Keratinocyte (primary cell): Measurements from ENCODE around the gene CFL1. TPM values are rescaled to one million over a fixed set of nuclear protein-coding genes. Genes with fewer than 3 reads are reported as not detected.

ENCODE experiments used
- DNase-seq: peaks from one replicate; pipeline ENCODE4 v3.0.0-alpha.2; 2011; ENCODE audit warnings: low read depth, missing footprints, low spot score
- FAIRE-seq: peaks from 2 replicates; lab custom pipeline; 2011; peaks lifted over from hg19 to GRCh38; lab: Jason Lieb, UNC
- H2AFZ ChIP-seq: 2 replicates; pipeline ENCODE4 v1.6.0; 2012; ENCODE audit warnings: low read length, control low read depth, inconsistent platforms; ENCODE audit not compliant: control insufficient read depth
- H3K27ac ChIP-seq: 2 replicates; pipeline ENCODE4 v1.5.1; 2011; ENCODE audit warnings: low read length; ENCODE audit not compliant: control insufficient read depth, insufficient read depth
- H3K27me3 ChIP-seq: 3 replicates; pipeline ENCODE4 v1.6.0; 2011; ENCODE audit warnings: low read length; ENCODE audit not compliant: control insufficient read depth, insufficient read depth; ENCODE audit errors: extremely low read depth
- H3K36me3 ChIP-seq, 2 experiments: 2 replicates in 1 of 2; 3 replicates in 1 of 2; pipeline ENCODE4 v1.5.1; 2011; ENCODE audit warnings: low read length in 2 of 2, mild to moderate bottlenecking in 1 of 2; ENCODE audit not compliant: control insufficient read depth in 2 of 2, insufficient read depth in 2 of 2; ENCODE audit errors: extremely low read depth in 1 of 2
- H3K4me1 ChIP-seq: 3 replicates; pipeline ENCODE4 v1.5.1; 2011; ENCODE audit warnings: low read length; ENCODE audit not compliant: control insufficient read depth, insufficient read depth; ENCODE audit errors: extremely low read depth
- H3K4me2 ChIP-seq: 3 replicates; pipeline ENCODE4 v1.6.0; 2011; ENCODE audit warnings: low read depth, low read length; ENCODE audit not compliant: control insufficient read depth, insufficient read depth; ENCODE audit errors: extremely low read depth
- H3K4me3 ChIP-seq, 3 experiments: fragments of 200-600 bp in 1 of 3; sonication (generic) in 1 of 3; 2 replicates in 2 of 3; 3 replicates in 1 of 3; pipeline ENCODE4 v1.5.1; 2011 to 2016; ENCODE audit warnings: low read length in 3 of 3, mild to moderate bottlenecking in 3 of 3, control low read depth in 2 of 3, inconsistent platforms in 1 of 3, low read depth in 1 of 3, mixed read lengths in 1 of 3, mixed run types in 1 of 3, moderate library complexity in 1 of 3; ENCODE audit not compliant: control insufficient read depth in 2 of 3, insufficient read depth in 2 of 3; ENCODE audit errors: extremely low read depth in 1 of 3
- H3K79me2 ChIP-seq: 2 replicates; pipeline ENCODE4 v1.6.0; 2012; ENCODE audit warnings: low read length; ENCODE audit not compliant: control insufficient read depth, insufficient read depth
- H3K9ac ChIP-seq: 3 replicates; pipeline ENCODE4 v1.6.0; 2011; ENCODE audit warnings: low read length; ENCODE audit not compliant: control insufficient read depth, insufficient read depth; ENCODE audit errors: extremely low read depth
- H3K9me1 ChIP-seq: 3 replicates; pipeline ENCODE4 v1.6.0; 2011; ENCODE audit warnings: low read length; ENCODE audit not compliant: control insufficient read depth, insufficient read depth; ENCODE audit errors: extremely low read depth
- H3K9me3 ChIP-seq: 2 replicates; pipeline ENCODE4 v1.5.1; 2012; ENCODE audit warnings: low read depth, low read length; ENCODE audit not compliant: control insufficient read depth
- H4K20me1 ChIP-seq: 3 replicates; pipeline ENCODE4 v1.6.0; 2011; ENCODE audit warnings: low read length; ENCODE audit not compliant: control insufficient read depth, insufficient read depth; ENCODE audit errors: extremely low read depth
- CTCF ChIP-seq, 3 experiments: IDR thresholded peaks in 1 of 3; conservative IDR thresholded peaks in 1 of 3; optimal IDR thresholded peaks in 1 of 3; 2 replicates in 2 of 3; 3 replicates in 1 of 3; pipeline versions ENCODE3 to v1.5.1; 2011; ENCODE audit warnings: low read length in 3 of 3, mild to moderate bottlenecking in 3 of 3, moderate library complexity in 2 of 3, control low read depth in 1 of 3, inconsistent platforms in 1 of 3; ENCODE audit not compliant: insufficient read depth in 2 of 3; ENCODE audit errors: extremely low read depth in 1 of 3
- EZH2 ChIP-seq: IDR thresholded peaks from one replicate; pipeline ENCODE4 v1.6.1; 2012; ENCODE audit warnings: inconsistent platforms, mild to moderate bottlenecking, low read length, moderate library complexity
- dilution Hi-C: fragments of 300-500 bp; cut with MboI; formaldehyde crosslinking; loops from one replicate; pipeline ENCODE4 v1.7.0; 2020; ENCODE audit warnings: low sequenced_read_pairs; ENCODE audit not compliant: extremely low pct_ligation_motif_present
- polyA plus RNA-seq, 5 experiments: library from polyadenylated mRNA; depleted of rRNA in 3 of 5; stranded (reverse) in 3 of 5; stranded (forward) in 1 of 5; unstranded in 1 of 5; fragments of >200 nt; gene quantifications; 1 replicate in 1 of 5; 2 replicates in 3 of 5; 3 replicates in 1 of 5; pipeline versions ENCODE4 v1.2.1 to v1.2.3, GENCODE V29; 2011 to 2012; ENCODE audit warnings: missing spikeins in 2 of 5, low read depth in 1 of 5, low replicate concordance in 1 of 5

The CFL1 gene
- polyA plus RNA-seq, 1 donor (not counting 4 experiments of a cell fraction or from before 2014, with no cell fraction given), result 1,236 TPM

GRCh38 chr11:65810046-65810868, 47.7 kb downstream of the CFL1 start:
- dilution Hi-C loops, result no loop called here
- H4K20me1 ChIP-seq, result no peaks in the 10 kb centered on the region
- no peak overlapping the region for H3K27ac ChIP-seq
- no peaks in the 10 kb centered on the region for H3K79me2 ChIP-seq
- TF ChIP-seq CTCF (optimal IDR thresholded peaks at IDR 0.05 in 1 of 3, IDR thresholded peaks at IDR 0.05 in 1 of 3, conservative IDR thresholded peaks at IDR 0.05 in 1 of 3; ENCODE audit: extremely low read depth in 1 of 3, insufficient read depth in 2 of 3, low read length in 3 of 3) (no peak), EZH2 (no peak)
- peaks cover 12% of the 10 kb centered on the region for H3K4me1 ChIP-seq
- H3K36me3 ChIP-seq, result no peaks in the 10 kb centered on the region
- no peaks in the 10 kb centered on the region for H3K9me1 ChIP-seq
- no peak overlapping the region for H3K9ac ChIP-seq
- DNase-seq, result no peak
- FAIRE-seq, result no peak
- H3K27me3 ChIP-seq, result peaks cover 20% of the 10 kb centered on the region
- no peaks in the 10 kb centered on the region for H3K9me3 ChIP-seq
- no peak overlapping the region for H3K4me2 ChIP-seq
- H2AFZ ChIP-seq, result no peak overlapping the region
- H3K4me3 ChIP-seq, result no peak overlapping the region

GRCh38 chr11:65809496-65809895, 48.5 kb downstream of the CFL1 start:
- Histone ChIP-seq H3K9me3 (no peaks in the 10 kb centered on the region), H3K4me2 (no peak overlapping the region), H3K4me3 (no peak overlapping the region), H3K4me1 (peaks cover 8% of the 10 kb centered on the region), H3K27ac (no peak overlapping the region), H2AFZ (no peak overlapping the region), H3K36me3 (no peaks in the 10 kb centered on the region), H3K9ac (no peak overlapping the region), H4K20me1 (no peaks in the 10 kb centered on the region), H3K27me3 (peaks cover 20% of the 10 kb centered on the region), H3K9me1 (no peaks in the 10 kb centered on the region), H3K79me2 (no peaks in the 10 kb centered on the region)
- dilution Hi-C loops, result no loop called here
- no peak for FAIRE-seq
- no peak for TF ChIP-seq CTCF (optimal IDR thresholded peaks at IDR 0.05 in 1 of 3, IDR thresholded peaks at IDR 0.05 in 1 of 3, conservative IDR thresholded peaks at IDR 0.05 in 1 of 3; ENCODE audit: extremely low read depth in 1 of 3, insufficient read depth in 2 of 3, low read length in 3 of 3)
- no peak for TF ChIP-seq EZH2
- DNase-seq, result no peak
